ENCODE measurements around the gene C11orf24. TPM values are rescaled to one million over a fixed set of nuclear protein-coding genes. Genes with fewer than 3 reads are reported as not detected.

Gene C11orf24
- total and polyA plus RNA-seq, 9 of the 15 experiments (the other 6 are each of a cell fraction or from before 2014, with no cell fraction given), result 2.0 to 65.2 (median 32.5) TPM

GRCh38 chr11:68312117-68312779 is 40.5 kb upstream of the C11orf24 start, which contains the start of gene LRP5 (continued):
- TF ChIP-seq ZBTB7A (IDR thresholded peaks at IDR 0.05; ENCODE audit: borderline replicate concordance, control insufficient read depth, low read depth, low read length) (peak; percentile 77; the same call in 1 of the 2 replicates), USF2 (CRISPR knock-in tag; IDR thresholded peaks at IDR 0.05) (no peak), ZNF561 (CRISPR knock-in tag; conservative IDR thresholded peaks at IDR 0.05) (no peak), GABPA (tag; conservative IDR thresholded peaks at IDR 0.05; ENCODE audit: low read depth) (peak; percentile 60), RBFOX2 (IDR thresholded peaks at IDR 0.05; ENCODE audit: low read depth, low read length) (no peak), SMAD2 (IDR thresholded peaks at IDR 0.05; ENCODE audit: low read depth, low read length) (no peak), NCOR1 (IDR thresholded peaks at IDR 0.05) (no peak), MAX (CRISPR knock-in tag; IDR thresholded peaks at IDR 0.05) (no peak)
- TF ChIP-seq, protein P1, sequence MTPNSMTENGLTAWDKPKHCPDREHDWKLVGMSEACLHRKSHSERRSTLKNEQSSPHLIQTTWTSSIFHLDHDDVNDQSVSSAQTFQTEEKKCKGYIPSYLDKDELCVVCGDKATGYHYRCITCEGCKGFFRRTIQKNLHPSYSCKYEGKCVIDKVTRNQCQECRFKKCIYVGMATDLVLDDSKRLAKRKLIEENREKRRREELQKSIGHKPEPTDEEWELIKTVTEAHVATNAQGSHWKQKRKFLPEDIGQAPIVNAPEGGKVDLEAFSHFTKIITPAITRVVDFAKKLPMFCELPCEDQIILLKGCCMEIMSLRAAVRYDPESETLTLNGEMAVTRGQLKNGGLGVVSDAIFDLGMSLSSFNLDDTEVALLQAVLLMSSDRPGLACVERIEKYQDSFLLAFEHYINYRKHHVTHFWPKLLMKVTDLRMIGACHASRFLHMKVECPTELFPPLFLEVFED (CRISPR knock-in tag; conservative IDR thresholded peaks at IDR 0.05), result no peak
